ENCODE measurements around the gene CNN2. TPM values are rescaled to one million over a fixed set of nuclear protein-coding genes. Genes with fewer than 3 reads are reported as not detected.
"Not testable (repeated sequence)": the region's sequence is repeated elsewhere in the genome, so short reads cannot be mapped to it uniquely, and the experiment has no call there.

The CNN2 gene
- total RNA-seq, 1 donor from 2014 or later = 108 TPM

DNA sequence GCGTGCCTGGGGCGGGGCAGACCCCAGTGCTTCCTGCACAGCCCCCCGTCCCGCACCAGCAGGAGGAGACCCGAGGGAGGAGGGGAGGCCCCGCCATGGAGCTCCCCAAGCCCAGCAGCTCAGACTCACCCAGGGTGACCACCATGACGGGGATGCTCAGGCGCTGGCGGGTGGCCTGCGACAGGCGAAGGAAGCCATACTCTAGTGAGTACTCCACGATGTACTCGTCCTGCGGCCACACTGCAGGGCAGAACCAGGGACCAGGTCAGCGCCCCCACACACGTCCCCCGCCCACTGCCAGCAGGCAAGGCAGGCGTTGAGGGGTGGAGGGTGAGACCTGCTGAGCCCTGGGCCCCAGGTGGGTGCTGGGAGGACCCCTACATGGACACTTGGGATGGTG is 14.1 kb upstream of the CNN2 start:
- no peak for DNase-seq

DNA sequence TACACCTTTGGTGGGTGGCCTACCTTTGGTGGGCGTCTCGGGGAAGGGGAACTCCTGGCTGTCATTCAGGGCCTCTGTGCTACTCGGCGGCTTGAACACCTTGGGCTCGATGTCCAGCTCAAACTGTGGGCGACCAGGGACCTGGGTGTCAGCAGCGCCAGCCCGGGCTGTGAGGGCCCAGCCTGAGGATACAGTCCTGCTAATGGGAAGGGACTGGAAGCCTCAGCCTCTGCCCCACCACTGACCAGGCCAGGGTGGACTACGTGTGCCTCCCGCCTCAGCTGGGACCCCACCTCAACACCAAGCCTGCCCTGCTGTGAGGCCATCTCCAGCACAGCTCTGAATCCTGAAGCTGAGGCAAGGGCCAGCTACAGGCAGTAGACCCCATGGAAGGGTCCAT is 13.2 kb upstream of the CNN2 start:
- no peak for DNase-seq

DNA sequence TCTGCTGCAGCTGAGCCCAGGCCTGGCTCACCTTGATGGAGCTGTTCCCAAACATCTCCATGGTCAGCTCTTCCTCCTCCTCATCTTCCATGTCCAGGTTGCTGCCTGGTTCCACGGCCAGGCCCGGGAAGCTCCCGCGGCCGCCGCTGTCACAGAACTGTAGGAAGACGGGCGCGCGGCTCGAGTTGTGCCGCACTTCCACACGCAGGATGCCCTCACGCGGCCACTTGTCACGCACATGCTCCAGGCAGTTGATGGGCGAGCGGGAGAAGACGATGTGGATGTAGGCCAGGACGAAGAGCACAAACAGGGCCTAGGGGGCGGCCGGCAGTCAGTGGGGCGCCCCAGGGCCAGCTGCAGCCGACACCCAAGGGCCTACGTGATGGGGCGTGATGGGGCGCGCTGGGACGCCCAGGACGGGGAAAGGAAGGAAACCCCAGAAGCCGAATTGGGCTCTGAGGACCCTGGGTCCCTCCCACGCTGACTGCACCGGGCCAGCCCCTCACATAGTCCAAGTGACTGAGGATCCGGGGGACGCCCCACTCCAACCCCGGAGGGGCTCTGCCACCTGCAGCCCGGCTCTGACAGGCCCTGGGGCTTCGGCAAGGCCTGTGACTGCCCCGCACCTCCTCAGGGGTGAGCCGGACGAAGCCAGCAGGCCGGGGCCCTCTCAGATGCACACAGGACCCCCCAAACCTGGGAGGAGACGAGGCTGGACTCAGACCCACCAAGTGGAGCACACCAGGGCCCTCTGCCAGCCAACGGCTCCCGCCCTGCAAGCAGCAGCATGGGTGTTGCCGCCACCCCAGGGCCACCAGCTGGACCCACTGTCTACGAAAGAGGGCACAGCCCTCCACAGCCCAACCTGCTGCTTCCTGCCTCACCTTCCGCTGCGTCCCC is 12.0 kb upstream of the CNN2 start:
- no peak for DNase-seq

DNA sequence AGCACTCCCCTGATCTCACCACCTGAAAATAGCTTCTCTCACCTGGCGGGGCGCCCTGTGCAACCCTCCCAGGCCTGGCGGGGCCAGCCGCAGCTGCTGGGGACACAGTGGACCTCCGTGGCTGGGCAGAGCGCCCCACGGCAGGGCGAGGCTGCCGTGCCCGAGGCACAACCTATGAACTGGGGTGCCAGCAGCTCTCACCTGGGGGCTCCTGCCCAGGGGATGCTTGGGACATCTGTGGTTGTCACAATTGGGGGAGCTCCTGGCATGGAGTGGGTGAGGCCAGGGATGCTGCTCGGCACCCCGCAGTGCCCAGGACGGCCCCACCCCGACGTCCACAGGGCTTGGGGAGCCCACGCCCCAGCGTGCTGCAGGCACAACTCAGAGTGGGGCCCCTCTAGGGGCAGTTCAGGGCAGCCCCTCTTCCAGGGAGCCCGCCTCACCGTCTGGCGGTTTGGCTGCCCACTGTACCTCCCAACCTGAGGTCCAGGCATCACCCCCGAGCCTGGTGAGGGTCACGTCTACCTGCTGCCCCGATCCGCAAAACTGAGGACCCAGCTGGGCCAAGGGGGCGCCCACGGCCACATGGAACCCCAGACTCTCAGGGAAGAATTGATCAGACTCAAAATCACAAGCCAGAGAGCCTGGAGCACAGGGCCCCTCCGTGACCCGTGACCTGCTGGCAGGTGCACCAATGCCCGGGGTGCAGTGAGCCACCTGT is 11.2 kb upstream of the CNN2 start:
- DNase-seq = no peak

DNA sequence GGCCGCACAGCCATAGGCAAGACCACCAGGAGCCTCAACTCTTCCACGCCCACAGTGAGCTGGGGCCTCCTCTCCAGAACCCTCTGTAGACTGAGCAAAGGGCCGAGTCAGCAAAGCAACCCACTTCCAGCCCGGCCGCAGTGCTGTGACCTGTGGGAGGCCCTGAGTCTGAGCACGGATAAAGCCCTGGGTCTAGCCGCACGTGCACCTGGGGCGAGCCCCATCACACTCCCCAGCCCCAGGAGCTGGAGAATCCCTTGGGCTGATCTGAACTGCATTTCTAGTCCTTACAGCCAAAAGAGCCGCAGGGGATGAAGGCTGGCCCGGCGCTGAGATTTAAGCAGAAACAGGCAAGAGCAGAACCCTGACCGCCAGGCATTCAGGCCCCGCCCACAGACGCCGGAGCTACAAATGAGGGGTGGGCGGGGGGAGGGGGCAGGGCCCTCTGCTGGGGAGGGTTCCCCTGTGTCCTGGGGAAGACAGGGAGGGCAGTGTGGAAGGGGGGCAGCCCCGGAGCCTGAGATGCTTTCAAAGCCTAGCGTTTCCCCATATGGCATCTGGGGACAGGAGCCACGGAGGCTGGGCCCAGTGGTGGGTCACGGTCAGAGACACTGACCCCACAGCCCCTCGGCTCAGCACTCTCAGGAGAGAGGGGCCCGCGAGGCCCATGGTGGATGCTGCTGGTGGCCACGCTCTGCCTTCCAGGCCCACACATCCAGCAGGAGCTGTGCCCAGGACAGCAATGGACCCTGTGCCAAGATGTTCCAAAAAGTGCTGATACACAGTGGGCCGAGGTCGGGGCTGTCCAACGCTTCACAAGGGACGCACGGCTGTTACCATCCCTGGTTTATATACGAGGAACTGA is 10.4 kb upstream of the CNN2 start:
- DNase-seq = no peak

DNA sequence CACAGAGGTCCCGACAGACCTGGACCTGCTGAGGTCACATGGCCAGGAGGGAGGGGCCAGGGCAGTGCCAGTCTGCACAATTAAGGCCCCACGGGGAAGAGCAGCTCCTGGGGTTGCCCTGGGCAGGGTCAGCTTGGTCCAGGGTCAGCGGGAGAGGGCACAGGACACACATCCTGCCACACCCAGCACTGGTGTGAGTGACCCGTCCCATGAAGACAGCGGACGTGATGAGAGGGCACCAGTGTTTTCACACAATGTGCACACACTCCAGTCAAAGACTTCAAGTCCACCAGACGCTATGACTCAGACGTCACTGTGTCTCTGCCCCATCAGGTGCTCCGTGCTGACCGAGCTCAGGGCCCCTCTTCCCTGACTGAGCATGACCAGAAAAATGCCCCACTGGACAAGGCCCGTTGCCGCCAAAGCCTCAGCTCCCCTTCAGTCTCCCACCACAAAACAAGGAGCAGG is 9.7 kb upstream of the CNN2 start:
- peak; percentile 82 for DNase-seq

DNA sequence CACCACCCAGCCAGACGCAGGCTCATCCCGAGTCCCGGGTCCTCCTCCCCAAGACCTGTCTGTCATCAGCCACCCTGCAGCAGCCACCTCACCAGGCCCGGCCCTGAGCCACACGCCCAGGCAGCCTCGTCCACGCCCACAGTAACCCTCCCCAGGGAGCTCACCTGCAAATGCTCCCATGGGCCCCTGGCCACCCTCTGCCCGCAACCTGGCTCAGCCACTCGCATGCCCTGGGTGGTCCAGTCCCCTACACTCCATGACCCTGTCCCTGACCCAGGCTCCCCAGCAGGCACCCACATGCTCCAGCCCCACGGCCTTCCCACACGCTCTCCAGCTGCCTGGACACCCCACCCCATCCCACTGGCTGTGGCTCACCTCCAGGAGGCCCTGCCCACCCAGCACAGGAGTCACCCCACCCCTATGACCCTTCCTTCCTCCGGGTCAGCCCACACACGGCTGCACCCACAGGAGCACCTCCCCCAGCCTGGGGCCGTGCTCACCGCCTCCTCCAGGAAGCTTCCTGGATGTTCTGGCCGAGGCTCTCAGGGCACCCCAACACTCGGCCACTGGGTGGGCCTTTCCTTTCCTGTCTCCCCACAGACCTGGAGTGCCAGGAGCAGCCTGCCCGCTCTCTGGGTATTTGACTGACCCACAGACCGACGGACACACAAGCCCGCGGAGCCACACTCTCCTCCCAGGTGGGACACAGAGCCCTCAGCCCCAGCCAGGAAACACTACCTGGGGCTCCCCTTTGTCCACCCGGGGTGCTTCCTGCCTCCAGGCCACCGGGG is 9.1 kb upstream of the CNN2 start:
- DNase-seq = peak; percentile 28

DNA sequence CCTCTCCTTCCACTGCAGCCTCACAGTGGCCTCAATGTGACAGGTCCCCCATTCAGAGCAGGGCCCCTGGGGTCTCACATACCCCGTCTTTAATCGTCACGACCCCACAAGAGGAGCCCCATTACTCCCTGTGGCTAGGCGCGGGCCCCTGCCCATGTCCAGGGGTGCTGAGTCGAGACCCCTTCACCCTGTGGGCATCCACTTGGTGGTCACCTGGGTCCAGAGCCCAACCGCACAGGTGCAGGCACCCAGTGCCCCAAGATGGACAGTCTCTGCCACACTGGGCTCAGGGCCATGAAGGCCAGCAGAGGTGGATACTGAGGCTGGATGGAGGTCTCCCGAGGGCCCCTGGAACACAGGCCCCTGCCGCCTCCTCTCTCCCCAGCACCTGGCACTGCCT is 8.5 kb upstream of the CNN2 start:
- no peak for DNase-seq

DNA sequence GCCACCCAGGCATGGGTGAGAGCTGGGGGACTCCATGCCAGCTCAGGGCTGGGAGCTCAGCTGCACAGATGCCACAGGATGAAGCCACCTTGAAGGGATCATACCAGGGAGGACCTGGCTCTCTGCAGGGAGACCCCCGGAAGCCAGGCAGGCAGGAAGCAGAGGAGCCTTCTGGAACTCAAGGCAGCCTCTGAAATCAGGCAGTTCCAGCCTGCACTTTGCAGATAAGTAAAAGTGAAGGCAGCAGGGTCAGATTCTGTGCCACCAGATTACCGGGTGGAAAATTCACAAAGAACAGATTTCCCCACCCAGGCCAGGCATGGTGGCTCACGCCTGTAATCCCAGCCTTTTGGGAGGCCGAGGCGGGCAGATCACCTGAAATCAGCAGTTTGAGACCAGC is 8.0 kb upstream of the CNN2 start:
- no peak for DNase-seq

DNA sequence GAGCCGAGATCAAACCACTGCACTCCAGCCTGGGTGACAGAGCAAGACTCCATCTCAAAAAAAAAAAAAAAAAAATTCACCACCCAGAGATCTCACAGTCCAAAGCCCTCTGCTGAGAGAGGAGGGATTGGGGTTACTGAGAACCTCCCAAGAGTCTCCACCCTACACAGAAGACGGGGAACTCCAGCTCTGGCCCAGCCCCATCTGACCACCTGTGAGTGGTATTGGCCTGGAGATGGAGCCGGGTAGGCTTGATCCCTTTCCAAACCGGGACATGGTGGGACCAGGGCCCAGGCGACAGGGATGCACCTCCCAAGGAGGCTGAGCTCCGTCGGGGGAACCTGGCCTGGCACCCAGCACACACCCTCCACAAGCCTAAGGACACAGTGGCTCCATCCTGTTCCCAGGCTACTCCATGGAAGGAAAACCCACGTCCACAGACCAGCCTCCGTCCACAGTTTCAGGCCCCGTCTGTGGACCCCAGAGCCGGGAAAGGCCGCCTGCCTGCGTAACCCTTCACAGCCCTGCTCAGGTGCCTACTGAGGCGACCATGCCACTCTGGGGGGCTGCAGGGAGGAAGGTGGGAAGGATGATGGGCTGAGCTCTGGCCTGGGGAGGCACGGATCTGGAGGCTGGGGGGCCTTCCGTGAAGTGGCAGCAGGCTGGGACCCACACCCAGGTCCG is 7.3 kb upstream of the CNN2 start:
- no peak for DNase-seq

DNA sequence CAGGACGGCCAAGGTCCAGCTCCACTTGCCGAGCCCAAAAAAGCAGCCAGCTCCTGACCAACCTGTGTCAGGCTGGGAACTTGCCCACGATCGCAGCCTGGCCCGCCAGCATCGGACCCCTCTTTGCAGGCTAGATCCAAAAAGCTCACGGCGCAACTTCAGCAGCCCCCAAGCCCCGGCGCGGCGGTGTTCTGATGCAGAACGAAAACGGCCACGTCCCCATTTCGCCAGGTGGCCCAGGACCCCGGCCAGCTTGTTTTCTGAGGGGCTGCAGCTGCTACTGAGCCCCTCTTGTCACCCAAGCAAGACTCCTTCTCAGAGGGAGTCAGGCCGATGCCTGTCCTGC is 6.8 kb upstream of the CNN2 start:
- no peak for DNase-seq

DNA sequence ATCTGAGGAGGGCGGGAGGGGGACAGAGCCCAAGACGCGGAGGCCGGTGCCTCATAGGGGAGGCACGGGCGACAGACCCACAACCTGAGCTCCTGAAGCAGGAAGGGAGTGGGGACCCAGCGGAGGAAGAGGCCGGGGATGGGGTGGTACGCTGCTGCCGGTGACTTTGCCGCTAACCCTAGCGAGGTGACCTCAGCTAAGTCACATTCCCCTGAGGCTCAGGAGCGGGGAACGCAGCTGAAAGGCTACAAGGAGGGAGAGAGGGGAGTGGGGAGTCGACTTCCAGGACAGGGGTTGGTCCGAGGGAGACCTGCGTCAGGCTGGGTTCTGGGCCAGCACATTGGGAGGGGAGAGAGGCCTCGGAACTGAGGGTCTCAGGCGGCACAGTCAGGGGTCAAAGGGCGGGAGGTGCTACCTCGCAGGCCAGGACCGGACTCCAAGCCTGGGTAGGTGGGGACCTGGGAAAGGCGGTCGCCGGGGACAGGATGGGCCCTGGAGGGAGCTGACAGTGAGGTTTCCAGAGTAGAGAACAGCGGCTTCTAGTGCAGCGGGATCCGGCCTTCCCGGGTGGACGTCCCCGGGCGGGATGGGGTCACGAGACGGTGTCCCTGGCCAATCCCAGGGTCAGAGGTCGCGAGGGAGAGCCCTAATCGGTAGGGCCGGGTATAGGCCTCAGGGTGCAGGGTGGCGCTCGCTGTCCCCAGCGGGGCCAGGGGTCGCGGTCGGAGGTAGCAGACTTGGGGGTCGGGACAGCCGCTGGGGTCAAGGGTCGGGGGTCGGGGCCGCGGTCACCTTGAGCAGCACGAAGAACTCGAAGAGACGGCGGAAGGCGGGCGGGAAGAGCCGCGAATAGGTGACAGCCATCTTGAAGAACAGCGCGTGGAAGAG is 6.2 kb upstream of the CNN2 start:
- DNase-seq = peak; percentile 33

DNA sequence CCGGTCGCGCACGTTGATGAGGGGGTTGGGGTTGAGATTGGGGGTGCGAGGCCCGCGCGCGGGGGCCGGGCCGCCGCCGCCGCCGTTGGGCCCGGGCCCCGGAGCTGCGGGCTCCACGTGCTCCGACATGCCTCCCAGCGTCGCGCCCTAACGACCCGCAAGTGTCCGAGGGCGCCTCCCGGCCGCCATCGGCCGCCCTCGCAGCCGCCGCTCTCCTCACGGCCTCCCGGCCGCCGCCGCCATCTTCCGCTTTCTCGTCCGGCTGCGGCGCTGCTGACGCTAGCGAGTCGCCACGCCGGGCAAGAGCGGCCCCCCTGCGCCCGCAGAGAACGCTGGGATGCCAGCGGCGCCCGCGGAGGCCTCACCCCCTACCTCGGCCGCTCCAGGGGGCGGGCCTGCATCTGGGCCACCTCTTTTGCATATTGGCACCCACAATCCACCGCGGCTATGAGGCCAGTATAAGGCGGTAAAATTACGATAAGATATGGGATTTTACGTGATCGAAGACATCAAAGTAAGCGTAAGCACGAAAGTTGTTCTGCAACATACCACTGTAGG is 5.5 kb upstream of the CNN2 start, which contains the start of gene TMEM259:
Gene TMEM259 (minus strand): TSS at position 256 of the 558 bp plus-strand sequence. CDS start 127 bp downstream, at position 129.
- DNase-seq = peak; percentile 98

DNA sequence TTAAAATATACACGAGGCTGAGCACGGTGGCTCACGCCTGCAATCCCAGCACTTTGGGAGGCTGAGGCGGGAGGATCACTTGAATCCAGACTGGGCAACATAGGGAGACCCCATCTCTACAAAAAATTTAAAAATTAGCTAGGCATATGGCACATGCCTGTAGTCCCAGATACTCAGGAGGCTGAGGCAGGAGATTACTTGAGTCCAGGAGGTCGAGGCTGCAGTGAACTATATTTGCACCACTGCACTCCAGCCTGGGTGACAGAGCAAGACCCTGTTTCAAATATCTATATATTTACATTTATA is 2.6 kb upstream of the CNN2 start:
- DNase-seq = not testable (repeated sequence)

DNA sequence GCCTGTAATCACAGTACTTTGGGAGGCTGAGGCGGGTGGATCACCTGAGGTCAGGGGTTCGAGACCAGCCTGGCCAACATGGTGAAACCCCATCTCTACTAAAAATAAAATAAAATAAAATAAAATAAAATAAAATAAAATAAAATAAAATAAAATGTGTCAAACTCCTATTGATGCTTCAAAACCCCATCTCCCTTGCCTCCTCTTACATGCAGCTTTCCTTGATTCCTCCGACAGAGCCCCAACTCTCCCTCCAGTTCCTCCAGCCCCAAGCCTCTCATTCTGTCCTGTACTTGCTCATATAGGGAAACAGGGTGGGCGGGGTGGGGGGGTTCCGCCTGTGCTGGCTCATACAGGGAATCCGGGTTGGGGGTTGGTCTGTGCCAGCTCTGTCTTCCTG is 1.3 kb upstream of the CNN2 start:
- not testable (repeated sequence) for DNase-seq

DNA sequence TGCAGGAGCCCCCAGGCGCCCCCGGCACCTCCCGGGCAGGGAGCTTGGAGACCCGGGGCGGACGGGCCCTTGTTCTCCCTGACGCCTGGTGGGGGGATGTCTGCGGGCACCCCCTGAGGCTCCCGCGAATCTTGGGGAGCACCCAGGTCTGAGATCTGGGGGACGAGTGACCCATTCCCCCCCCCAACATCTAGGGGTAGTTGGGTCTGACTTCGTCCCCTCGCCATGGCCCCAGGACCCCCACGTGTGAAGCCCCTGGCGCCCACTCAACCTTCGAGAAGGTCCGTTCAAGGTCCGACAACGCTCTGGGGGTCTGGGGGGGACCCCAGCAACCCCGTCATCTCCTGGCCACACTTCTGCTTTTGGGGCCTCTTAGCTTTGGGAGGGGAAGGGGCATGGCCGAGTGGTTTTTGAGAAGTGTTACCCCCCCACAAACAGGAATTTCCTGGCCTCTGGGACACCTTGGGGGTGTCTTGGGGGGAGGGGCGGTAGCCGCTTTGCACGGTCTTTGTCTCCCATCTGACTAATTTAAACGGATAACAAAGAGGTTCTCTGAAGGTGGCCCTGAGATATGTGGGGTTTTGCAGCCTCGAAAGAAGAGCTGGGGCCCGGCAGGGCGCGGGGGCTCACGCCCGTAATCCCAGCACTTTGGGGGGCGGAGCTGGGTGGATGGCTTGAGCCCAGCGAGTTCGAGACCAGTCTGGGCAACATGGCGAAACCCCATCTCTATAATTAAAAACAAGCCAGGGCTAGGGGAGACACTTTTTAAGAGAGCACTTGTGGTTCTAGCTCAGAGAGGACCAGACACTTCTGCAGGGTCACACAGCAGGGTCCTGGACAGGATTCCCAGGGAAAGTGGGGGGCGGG is 608 bp downstream of the CNN2 start:
- peak; percentile 42 for DNase-seq

DNA sequence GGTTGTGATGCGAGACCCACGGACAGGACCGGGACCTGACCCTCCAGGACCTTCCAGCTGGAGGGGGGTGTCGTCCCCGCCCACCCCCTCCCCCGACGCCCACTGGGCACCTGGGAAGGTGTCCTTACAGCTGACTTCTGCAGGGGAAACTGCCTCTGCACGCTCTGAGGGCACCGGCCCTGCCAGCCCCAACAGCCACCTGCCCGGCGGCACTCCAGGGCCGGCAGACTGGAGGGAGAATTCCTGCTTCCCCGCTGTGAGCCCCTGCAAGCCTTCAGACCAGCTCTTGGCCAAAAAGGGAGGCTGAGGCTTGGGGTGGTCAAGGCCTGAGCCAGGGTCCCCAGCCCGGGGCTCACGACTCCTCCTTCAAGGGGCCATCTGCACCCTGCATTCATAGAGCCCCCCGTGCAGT is 1.2 kb downstream of the CNN2 start:
- peak; percentile 28 for DNase-seq

DNA sequence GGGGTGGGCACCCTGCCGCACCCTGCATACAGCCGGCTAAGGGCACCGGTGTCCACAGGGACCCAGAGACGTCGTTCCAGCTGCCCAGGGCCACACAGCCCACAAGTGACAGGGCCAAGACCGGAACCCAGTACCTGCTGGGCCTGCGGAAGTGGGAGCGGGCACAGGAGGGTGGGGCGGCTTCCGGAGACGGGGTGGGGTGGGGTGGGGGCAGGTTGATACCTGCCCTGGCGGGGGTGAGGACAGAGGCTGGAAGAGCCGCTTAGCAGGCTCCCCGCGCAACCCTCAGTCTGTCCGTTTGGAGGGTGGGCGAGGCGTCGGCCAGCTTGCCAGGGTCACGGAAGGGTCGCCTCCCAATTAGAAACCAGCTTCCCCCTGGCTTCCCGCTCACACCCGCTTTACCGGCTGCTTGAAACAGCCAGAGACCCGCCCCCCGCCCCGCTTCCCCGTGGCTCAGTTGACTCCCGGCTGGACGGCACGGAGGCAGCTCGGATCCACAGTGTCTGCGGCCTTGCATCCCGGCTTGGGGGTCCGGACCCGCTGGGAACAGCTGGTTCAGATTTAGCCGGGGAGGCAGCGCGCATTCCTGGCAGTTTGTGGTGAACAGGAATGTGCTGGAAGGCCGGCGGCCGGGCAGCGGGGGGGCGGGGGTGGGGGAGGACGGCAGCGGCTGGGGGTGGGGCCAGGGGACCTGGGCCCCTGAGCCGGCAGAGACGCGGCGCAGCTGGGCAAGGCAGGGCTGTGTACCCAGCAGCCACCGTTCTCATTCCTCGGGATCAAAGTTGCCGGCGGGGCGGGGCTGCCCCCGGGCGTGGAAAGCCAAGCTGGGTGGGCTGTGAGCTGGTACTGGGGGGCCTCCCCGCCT is 1.9 kb downstream of the CNN2 start:
- peak; percentile 73 for DNase-seq
